GM23338 (cell line): ENCODE results near the gene NTM.

ENCODE experiments used
- CTCF ChIP-seq, 2 experiments: fragments of 200-600 bp in 1 of 2; sonication (generic) in 1 of 2; conservative IDR thresholded peaks; 2 replicates each; pipeline versions ENCODE4 v1.5.1 to v1.6.1; 2016 to 2017; ENCODE audit warnings: antibody characterized with exemption in 2 of 2, low read depth in 2 of 2, mild to moderate bottlenecking in 2 of 2, moderate library complexity in 1 of 2
- EZH2phosphoT487 ChIP-seq: fragments of 200-600 bp; sonication (generic); IDR thresholded peaks from one replicate; pipeline ENCODE4 v1.8.1; 2018; ENCODE audit warnings: antibody characterized with exemption; ENCODE audit not compliant: unreplicated experiment

GRCh38 chr11:131668500-131669400, 298.3 kb downstream of the NTM start:
- TF ChIP-seq CTCF (conservative IDR thresholded peaks at IDR 0.05; ENCODE audit: low read depth in 2 of 2): peak; percentile 82 to 94
- TF ChIP-seq EZH2phosphoT487: no peak
